Mesodermal cell (in vitro differentiated cells): ENCODE data around the gene PLEKHM3.

Experiments
- H3K27ac ChIP-seq: 2 replicates; pipeline ENCODE4 v1.7.0; 2013; ENCODE audit warnings: mild to moderate bottlenecking, low read depth, low read length, moderate library complexity; ENCODE audit not compliant: severe bottlenecking
- H3K36me3 ChIP-seq: 2 replicates; pipeline ENCODE4 v1.7.1; 2013; ENCODE audit warnings: mild to moderate bottlenecking, low read length, moderate library complexity; ENCODE audit not compliant: control insufficient read depth, insufficient read depth
- H3K4me1 ChIP-seq: one replicate; pipeline ENCODE4 v1.7.1; 2013; ENCODE audit warnings: mild to moderate bottlenecking, low read length; ENCODE audit not compliant: insufficient read depth, control insufficient read depth, poor library complexity, severe bottlenecking
- H3K4me3 ChIP-seq: 2 replicates; pipeline ENCODE4 v1.7.0; 2013; ENCODE audit warnings: low read length, control low read depth, mild to moderate bottlenecking; ENCODE audit not compliant: insufficient read depth, poor library complexity, severe bottlenecking; ENCODE audit errors: extremely low read depth
- H3K9me3 ChIP-seq: 2 replicates; pipeline ENCODE4 v1.7.1; 2013; ENCODE audit warnings: mild to moderate bottlenecking, low read length, moderate library complexity; ENCODE audit not compliant: control insufficient read depth
- WGBS, 2 experiments: methylation state at CpG; one replicate each; pipeline ENCODE4 v1.1.5; 2013; ENCODE audit warnings: missing lambda C conversion rate in 2 of 2; ENCODE audit not compliant: insufficient coverage in 2 of 2; 5-methylcytosine and 5-hydroxymethylcytosine counted together

PLEKHM3 gene

GRCh38 chr2:207771421-207771820, 253.9 kb downstream of the PLEKHM3 start:
- no peak overlapping the region for H3K27ac ChIP-seq
- no peaks in the 10 kb centered on the region for H3K36me3 ChIP-seq
- WGBS, 2 experiments = 87 to 91% methylated on average over 13 of the region's 14 CpGs
- peaks cover 8% of the 10 kb centered on the region for H3K4me1 ChIP-seq
- H3K4me3 ChIP-seq = no peak overlapping the region
- no peaks in the 10 kb centered on the region for H3K9me3 ChIP-seq
